Endodermal cell (in vitro differentiated cells): Measurements from ENCODE around the gene WDR91. TPM values are rescaled to one million over a fixed set of nuclear protein-coding genes. Genes with fewer than 3 reads are reported as not detected.

ENCODE experiments used
- DNase-seq: peaks from one replicate; pipeline ENCODE4 v3.0.0-alpha.2; 2017
- H3K27ac ChIP-seq: 2 replicates; pipeline ENCODE4 v1.5.1; 2013; ENCODE audit warnings: mild to moderate bottlenecking, low read depth, low read length, moderate library complexity
- H3K27me3 ChIP-seq: 2 replicates; pipeline ENCODE4 v1.6.1; 2013; ENCODE audit warnings: mild to moderate bottlenecking, low read length, moderate library complexity; ENCODE audit not compliant: insufficient read depth, control insufficient read depth, poor library complexity, severe bottlenecking
- H3K36me3 ChIP-seq: 2 replicates; pipeline ENCODE4 v1.7.0; 2013; ENCODE audit warnings: mild to moderate bottlenecking, low read length, moderate library complexity; ENCODE audit not compliant: control insufficient read depth, insufficient read depth
- H3K4me1 ChIP-seq: one replicate; pipeline ENCODE4 v1.7.0; 2013; ENCODE audit warnings: low read length; ENCODE audit not compliant: control insufficient read depth, insufficient read depth
- H3K4me3 ChIP-seq: 2 replicates; pipeline ENCODE4 v1.5.1; 2013; ENCODE audit warnings: mild to moderate bottlenecking, low read length, moderate library complexity
- H3K9ac ChIP-seq: 2 replicates; pipeline ENCODE4 v1.6.1; 2013; ENCODE audit warnings: mild to moderate bottlenecking, low read length, moderate library complexity; ENCODE audit not compliant: poor library complexity, severe bottlenecking; ENCODE audit errors: extremely low read depth
- H3K9me3 ChIP-seq: 2 replicates; pipeline ENCODE4 v1.6.1; 2013; ENCODE audit warnings: mild to moderate bottlenecking, low read length, moderate library complexity; ENCODE audit not compliant: control insufficient read depth
- H3K27ac Mint-ChIP-seq: 2 replicates; pipeline ENCODE4 v1.8.0; 2020; ENCODE audit warnings: mixed read lengths
- H3K27me3 Mint-ChIP-seq: 2 replicates; pipeline ENCODE4 v1.8.0; 2021; ENCODE audit warnings: mild to moderate bottlenecking, mixed read lengths; ENCODE audit not compliant: insufficient read depth
- H3K36me3 Mint-ChIP-seq: 2 replicates; pipeline ENCODE4 v1.8.0; 2020; ENCODE audit warnings: low read depth, mixed read lengths
- H3K4me1 Mint-ChIP-seq: 2 replicates; pipeline ENCODE4 v1.8.0; 2020; ENCODE audit warnings: mixed read lengths
- H3K4me3 Mint-ChIP-seq: 2 replicates; pipeline ENCODE4 v1.8.0; 2020; ENCODE audit warnings: mild to moderate bottlenecking, moderate library complexity, mixed read lengths
- H3K9me3 Mint-ChIP-seq: 2 replicates; pipeline ENCODE4 v1.8.0; 2020; ENCODE audit warnings: mild to moderate bottlenecking, mixed read lengths
- WGBS, 2 experiments: methylation state at CpG; one replicate each; pipeline versions ENCODE4 v1.1.5 to v1.1.7; 2013; ENCODE audit warnings: missing lambda C conversion rate in 2 of 2, mixed read lengths in 1 of 2; ENCODE audit not compliant: insufficient coverage in 1 of 2, insufficient read length in 1 of 2; 5-methylcytosine and 5-hydroxymethylcytosine counted together
- total RNA-seq, 2 donors: library from RNA; stranded (reverse); fragmentation: NEBNext Ultra II Directional in 1 of 2; extraction: Animal tissue kit (Norgen Biotek cat#: 25700) in 1 of 2; gene quantifications; 2 replicates in 1 of 2; 3 replicates in 1 of 2; pipeline ENCODE4 v1.2.1, GENCODE V29; 2021
- TF ChIP-seq, protein P1 (sequence below): fragments of 200-600 bp; sonication (generic); conservative IDR thresholded peaks from 2 replicates; pipeline ENCODE4 v1.5.0; 2021; ENCODE audit warnings: antibody characterized with exemption, mild to moderate bottlenecking

Gene WDR91
- total RNA-seq, 2 donors from 2014 or later, result 8.2 to 9.6 TPM

DNA sequence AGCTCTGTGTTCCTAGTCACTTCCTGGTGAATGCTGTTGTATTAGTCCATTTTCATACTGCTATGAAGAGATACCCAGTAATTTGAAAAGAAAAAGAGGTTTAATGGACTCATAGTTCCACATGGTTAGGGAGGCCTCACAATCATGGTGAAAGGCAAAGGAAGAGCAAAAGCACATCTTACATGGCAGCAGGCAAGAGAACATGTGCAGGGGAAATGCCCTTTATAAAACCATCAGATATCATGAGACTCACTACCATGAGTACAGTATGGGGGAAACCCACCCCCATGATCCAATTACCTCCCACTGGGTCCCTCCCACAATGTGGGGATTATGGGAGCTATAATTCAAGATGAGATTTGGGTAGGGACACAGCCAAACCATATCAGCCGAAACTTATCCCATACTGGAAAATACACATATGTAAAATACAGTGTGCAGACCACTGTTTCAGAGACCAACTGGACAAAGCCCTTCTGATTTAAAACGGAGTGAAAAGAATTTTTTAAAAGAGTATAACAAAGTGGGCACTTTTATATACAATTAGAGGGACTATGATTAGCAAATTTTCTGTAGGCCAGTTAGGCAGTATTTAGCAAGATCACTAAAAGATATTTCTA lies 48.8 kb downstream of the WDR91 start:
- WGBS, 2 experiments, result 88% methylated on average over 2 of the region's 2 CpGs; no CpG with 5 or more reads in 1 of the 2 experiments
- peaks cover 80% of the 10 kb centered on the region for H3K36me3 Mint-ChIP-seq

GRCh38 chr7:135161669-135162068 lies 49.7 kb downstream of the WDR91 start:
- Histone ChIP-seq H3K4me3 (no peak overlapping the region), H3K27ac (no peak overlapping the region), H3K9me3 (peaks cover 26% of the 10 kb centered on the region), H3K9ac (no peak overlapping the region), H3K36me3 (peaks cover 27% of the 10 kb centered on the region), H3K27me3 (no peaks in the 10 kb centered on the region), H3K4me1 (peaks cover 4% of the 10 kb centered on the region)
- Mint-ChIP-seq H3K4me1 (peaks cover 16% of the 10 kb centered on the region), H3K4me3 (no peak overlapping the region), H3K9me3 (peaks cover 29% of the 10 kb centered on the region), H3K27me3 (no peaks in the 10 kb centered on the region), H3K27ac (no peak overlapping the region), H3K36me3 (peaks cover 82% of the 10 kb centered on the region)
- DNase-seq, result no peak
- WGBS, 2 experiments, result 95 to 98% methylated on average over 5 to 6 of the region's 6 CpGs
- TF ChIP-seq, protein P1, sequence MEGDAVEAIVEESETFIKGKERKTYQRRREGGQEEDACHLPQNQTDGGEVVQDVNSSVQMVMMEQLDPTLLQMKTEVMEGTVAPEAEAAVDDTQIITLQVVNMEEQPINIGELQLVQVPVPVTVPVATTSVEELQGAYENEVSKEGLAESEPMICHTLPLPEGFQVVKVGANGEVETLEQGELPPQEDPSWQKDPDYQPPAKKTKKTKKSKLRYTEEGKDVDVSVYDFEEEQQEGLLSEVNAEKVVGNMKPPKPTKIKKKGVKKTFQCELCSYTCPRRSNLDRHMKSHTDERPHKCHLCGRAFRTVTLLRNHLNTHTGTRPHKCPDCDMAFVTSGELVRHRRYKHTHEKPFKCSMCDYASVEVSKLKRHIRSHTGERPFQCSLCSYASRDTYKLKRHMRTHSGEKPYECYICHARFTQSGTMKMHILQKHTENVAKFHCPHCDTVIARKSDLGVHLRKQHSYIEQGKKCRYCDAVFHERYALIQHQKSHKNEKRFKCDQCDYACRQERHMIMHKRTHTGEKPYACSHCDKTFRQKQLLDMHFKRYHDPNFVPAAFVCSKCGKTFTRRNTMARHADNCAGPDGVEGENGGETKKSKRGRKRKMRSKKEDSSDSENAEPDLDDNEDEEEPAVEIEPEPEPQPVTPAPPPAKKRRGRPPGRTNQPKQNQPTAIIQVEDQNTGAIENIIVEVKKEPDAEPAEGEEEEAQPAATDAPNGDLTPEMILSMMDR, result no peak

More for the DNA sequence above, 48.8 kb downstream of the WDR91 start:
- no peak overlapping the region for H3K27ac ChIP-seq
- no peak for DNase-seq
- H3K4me1 Mint-ChIP-seq, result peaks cover 16% of the 10 kb centered on the region
- no peak overlapping the region for H3K9ac ChIP-seq
- no peaks in the 10 kb centered on the region for H3K27me3 ChIP-seq
- no peak overlapping the region for H3K4me3 Mint-ChIP-seq
- peaks cover 18% of the 10 kb centered on the region for H3K9me3 ChIP-seq
- H3K27me3 Mint-ChIP-seq, result no peaks in the 10 kb centered on the region
- H3K9me3 Mint-ChIP-seq, result peaks cover 21% of the 10 kb centered on the region
- peaks cover 35% of the 10 kb centered on the region for H3K36me3 ChIP-seq
- H3K27ac Mint-ChIP-seq, result no peak overlapping the region
- H3K4me1 ChIP-seq, result peaks cover 4% of the 10 kb centered on the region
- H3K4me3 ChIP-seq, result no peak overlapping the region
- TF ChIP-seq, protein P1, result no peak

DNA sequence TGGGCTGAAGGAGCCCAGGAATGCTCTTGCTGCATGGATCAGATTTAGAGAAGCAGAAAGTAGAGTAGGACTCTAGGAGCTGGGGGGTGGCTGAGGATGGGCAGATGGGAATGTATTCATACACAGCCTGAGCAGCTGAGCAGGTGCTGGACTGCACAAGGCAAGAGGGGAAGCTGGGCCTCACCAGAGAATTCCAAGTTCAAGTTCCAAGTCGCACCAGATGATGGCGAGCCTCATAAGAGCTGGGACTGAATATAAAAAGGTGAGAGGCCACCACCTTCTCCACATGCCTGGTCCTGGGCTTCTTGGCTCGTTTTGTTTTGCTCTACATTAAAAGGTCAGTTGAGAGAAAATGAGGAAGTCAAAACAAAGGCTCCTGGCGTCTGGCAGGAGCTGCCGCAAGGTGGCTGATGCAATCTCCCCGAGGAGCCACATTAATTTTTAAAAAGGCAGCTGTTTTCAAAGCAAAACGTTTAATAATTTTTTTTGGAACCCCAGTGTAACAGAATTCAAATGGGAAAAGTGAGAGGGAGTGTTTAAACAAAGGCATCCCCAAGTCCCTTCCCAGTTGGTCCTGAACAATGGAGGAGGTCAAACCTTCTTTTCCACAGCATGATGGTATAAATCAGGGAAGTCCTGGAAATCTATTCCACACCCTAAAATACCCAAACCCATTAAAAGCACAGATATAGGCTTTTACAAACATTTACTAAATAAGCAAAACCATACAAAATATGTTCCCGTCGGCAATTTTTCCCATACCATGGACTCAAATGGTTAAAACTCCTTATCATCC lies 50.3 kb downstream of the WDR91 start:
- peaks cover 4% of the 10 kb centered on the region for H3K4me1 ChIP-seq
- Mint-ChIP-seq H3K36me3 (peaks cover 82% of the 10 kb centered on the region), H3K9me3 (peaks cover 35% of the 10 kb centered on the region), H3K27ac (peak overlapping the region; percentile 19), H3K4me3 (no peak overlapping the region), H3K4me1 (peaks cover 16% of the 10 kb centered on the region), H3K27me3 (no peaks in the 10 kb centered on the region)
- no peak for DNase-seq
- peak overlapping the region; percentile 42 for H3K27ac ChIP-seq
- TF ChIP-seq, protein P1, result no peak
- no peak overlapping the region for H3K9ac ChIP-seq
- WGBS, 2 experiments, result 79 to 81% methylated on average over 7 to 9 of the region's 9 CpGs
- peaks cover 21% of the 10 kb centered on the region for H3K36me3 ChIP-seq
- H3K27me3 ChIP-seq, result no peaks in the 10 kb centered on the region
- H3K9me3 ChIP-seq, result peaks cover 32% of the 10 kb centered on the region
- no peak overlapping the region for H3K4me3 ChIP-seq
